HG03066 (cell line): ENCODE data around the gene DSCAML1.

Experiments used
- ATAC-seq: cut with Tn5 transposase; IDR thresholded peaks from one replicate; pipeline ENCODE4 v1.9.1; 2021; ENCODE audit warnings: low read depth; ENCODE audit not compliant: unreplicated experiment

The DSCAML1 gene

GRCh38 chr11:117423046-117423575 lies 373.9 kb downstream of the DSCAML1 start:
- no peak for ATAC-seq

- ATAC-seq, result no peak
Measured at GRCh38 chr11:117421476-117421875, 375.5 kb downstream of the DSCAML1 start.

- ATAC-seq, result no peak
Measured at GRCh38 chr11:117421041-117421440, 376.0 kb downstream of the DSCAML1 start.

- ATAC-seq, result no peak
Measured at GRCh38 chr11:117420598-117420997, 376.4 kb downstream of the DSCAML1 start.

GRCh38 chr11:117420143-117420485 lies 376.9 kb downstream of the DSCAML1 start:
- ATAC-seq, result no peak

- ATAC-seq, result no peak
Measured at GRCh38 chr11:117419482-117420142, 377.4 kb downstream of the DSCAML1 start.

GRCh38 chr11:117418737-117419481 lies 378.1 kb downstream of the DSCAML1 start:
- ATAC-seq, result no peak

- ATAC-seq, result no peak
Measured at GRCh38 chr11:117417856-117418255, 379.2 kb downstream of the DSCAML1 start.

- ATAC-seq, result no peak
Measured at GRCh38 chr11:117417342-117417741, 379.7 kb downstream of the DSCAML1 start.

GRCh38 chr11:117415358-117415896 lies 381.6 kb downstream of the DSCAML1 start:
- no peak for ATAC-seq

GRCh38 chr11:117414724-117415123 lies 382.3 kb downstream of the DSCAML1 start:
- no peak for ATAC-seq

GRCh38 chr11:117413616-117414015 lies 383.4 kb downstream of the DSCAML1 start:
- ATAC-seq, result no peak

GRCh38 chr11:117412653-117413275 lies 384.3 kb downstream of the DSCAML1 start:
- ATAC-seq, result no peak

- ATAC-seq, result no peak
Measured at GRCh38 chr11:117412176-117412575, 384.8 kb downstream of the DSCAML1 start.

GRCh38 chr11:117411736-117412135 lies 385.3 kb downstream of the DSCAML1 start:
- no peak for ATAC-seq

GRCh38 chr11:117410861-117411710 lies 385.9 kb downstream of the DSCAML1 start:
- no peak for ATAC-seq

GRCh38 chr11:117410238-117410637 lies 386.8 kb downstream of the DSCAML1 start:
- no peak for ATAC-seq

GRCh38 chr11:117409511-117409910 lies 387.5 kb downstream of the DSCAML1 start:
- no peak for ATAC-seq

GRCh38 chr11:117408356-117408755 lies 388.7 kb downstream of the DSCAML1 start:
- ATAC-seq, result no peak

- ATAC-seq, result no peak
Measured at GRCh38 chr11:117407016-117407415, 390.0 kb downstream of the DSCAML1 start.
